GM12801 (cell line): ENCODE data around the gene ZNF524.

ENCODE experiments used
- TF ChIP-seq, protein P1 (sequence below): IDR thresholded peaks from one replicate; pipeline ENCODE4 v1.5.1; 2011; ENCODE audit warnings: control low read depth; ENCODE audit not compliant: insufficient read length; ENCODE audit errors: extremely low read depth

ZNF524 gene

GRCh38 chr19:55648585-55649267, 48.6 kb downstream of the ZNF524 start:
- TF ChIP-seq, protein P1, sequence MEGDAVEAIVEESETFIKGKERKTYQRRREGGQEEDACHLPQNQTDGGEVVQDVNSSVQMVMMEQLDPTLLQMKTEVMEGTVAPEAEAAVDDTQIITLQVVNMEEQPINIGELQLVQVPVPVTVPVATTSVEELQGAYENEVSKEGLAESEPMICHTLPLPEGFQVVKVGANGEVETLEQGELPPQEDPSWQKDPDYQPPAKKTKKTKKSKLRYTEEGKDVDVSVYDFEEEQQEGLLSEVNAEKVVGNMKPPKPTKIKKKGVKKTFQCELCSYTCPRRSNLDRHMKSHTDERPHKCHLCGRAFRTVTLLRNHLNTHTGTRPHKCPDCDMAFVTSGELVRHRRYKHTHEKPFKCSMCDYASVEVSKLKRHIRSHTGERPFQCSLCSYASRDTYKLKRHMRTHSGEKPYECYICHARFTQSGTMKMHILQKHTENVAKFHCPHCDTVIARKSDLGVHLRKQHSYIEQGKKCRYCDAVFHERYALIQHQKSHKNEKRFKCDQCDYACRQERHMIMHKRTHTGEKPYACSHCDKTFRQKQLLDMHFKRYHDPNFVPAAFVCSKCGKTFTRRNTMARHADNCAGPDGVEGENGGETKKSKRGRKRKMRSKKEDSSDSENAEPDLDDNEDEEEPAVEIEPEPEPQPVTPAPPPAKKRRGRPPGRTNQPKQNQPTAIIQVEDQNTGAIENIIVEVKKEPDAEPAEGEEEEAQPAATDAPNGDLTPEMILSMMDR, result no peak

- TF ChIP-seq, protein P1, result no peak
These were observed 49.4 kb downstream of the ZNF524 start for GRCh38 chr19:55649268-55650125.

DNA sequence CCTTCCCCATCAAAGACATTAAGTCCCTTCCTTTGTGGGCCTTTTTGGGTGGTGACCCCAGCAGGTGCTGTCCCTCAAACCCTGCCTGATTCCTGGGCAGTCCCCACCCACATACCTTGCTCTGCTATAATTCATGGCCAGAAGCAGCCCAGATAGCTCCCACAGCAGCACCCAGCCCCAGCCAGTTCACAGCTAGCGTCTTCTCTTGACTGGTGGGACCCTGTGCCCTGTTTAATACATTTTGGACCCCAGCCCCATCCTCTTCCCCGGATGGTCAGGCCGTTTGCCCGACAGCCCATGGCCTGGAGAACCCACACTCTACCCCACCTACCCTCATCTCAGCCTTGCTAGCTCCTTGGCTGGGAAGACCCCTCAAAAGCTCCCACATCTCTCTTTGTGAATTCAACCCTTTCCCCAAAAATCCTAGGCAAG, 50.1 kb downstream of the ZNF524 start:
- TF ChIP-seq, protein P1, result no peak

GRCh38 chr19:55650602-55651230, 50.6 kb downstream of the ZNF524 start:
- TF ChIP-seq, protein P1, result no peak

DNA sequence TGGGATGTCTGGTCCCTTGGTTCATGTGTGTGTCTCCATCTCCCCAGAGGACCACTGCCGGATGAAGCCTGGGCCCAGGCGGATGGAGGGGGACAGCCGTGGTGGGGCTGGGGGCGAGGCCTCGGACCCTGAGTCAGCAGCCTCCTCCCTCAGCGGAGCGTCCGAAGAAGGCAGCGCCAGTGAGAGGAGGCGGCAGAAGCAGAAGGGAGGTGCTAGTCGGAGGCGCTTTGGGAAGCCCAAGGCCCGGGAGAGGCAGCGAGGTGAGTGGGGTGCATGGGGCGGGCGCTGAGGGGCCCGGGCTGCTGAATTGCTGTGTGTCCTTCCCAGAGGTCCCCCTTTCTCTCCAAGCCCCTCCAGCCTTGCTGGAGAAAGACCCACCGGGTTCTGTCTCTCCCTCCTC, 51.1 kb downstream of the ZNF524 start:
- TF ChIP-seq, protein P1, result no peak

DNA sequence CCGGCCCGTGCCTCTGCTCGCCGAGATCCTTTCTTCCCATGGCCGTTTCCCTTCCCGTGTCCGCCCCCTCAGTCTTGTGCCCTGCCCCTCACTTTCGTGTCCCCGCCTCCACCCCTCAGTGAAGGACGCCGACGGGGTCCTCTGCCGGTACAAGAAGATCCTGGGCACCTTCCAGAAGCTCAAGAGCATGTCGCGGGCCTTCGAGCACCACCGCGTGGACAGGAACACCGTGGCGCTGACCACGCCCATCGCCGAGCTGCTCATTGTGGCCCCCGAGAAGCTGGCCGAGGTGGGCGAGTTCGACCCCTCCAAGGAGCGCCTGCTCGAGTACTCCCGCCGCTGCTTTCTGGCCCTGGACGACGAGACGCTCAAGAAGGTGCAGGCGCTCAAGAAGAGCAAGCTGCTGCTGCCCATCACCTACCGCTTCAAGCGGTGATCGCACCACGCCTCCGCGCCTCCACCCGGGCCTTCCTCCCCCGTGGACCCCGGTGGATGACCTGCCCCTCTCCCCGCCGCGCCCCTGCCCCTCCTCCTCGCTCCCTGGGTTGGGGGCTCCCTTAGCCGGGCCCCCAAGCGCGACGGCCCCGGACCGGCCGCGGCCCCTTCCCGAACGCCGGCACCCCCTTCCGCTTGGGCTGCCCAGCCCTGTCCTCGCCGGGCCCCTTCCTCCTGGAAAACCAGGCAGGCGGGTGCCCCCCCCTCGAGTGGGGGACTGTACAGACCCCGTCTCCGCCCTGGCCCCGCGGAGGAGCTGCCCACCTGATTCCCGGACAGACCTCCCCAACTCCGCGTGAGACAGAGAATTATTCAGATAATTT, 52.4 kb downstream of the ZNF524 start:
- TF ChIP-seq, protein P1, result no peak
